Right lobe of liver (tissue), 6 donors: Measurements from ENCODE around the gene TEDC1. TPM values are rescaled to one million over a fixed set of nuclear protein-coding genes. Genes with fewer than 3 reads are reported as not detected.

ENCODE experiments used
- ATAC-seq, 4 donors: fragments of 200-7000 bp; cut with Tn5 transposase; one replicate each; pipeline ENCODE4 v1.9.1; 2020; ENCODE audit warnings: mild to moderate bottlenecking in 4 of 4, moderate library complexity in 4 of 4
- DNase-seq, 3 donors: peaks; one replicate each; pipeline ENCODE4 v3.0.0-alpha.2; 2020
- H3K27ac ChIP-seq, 3 donors: fragments of 200-600 bp; one replicate each; pipeline ENCODE4 v1.8.0; 2022
- H3K27me3 ChIP-seq, 2 donors: fragments of 200-600 bp; one replicate each; pipeline ENCODE4 v1.8.0; 2022
- H3K36me3 ChIP-seq, 4 donors: fragments of 200-600 bp; sonication (generic) in 1 of 4; one replicate each; pipeline versions ENCODE4 v1.5.1 to v1.8.0; 2017 to 2022; ENCODE audit warnings: control low read depth in 1 of 4
- H3K4me1 ChIP-seq, 4 donors: fragments of 200-600 bp; sonication (generic) in 1 of 4; one replicate each; pipeline versions ENCODE4 v1.5.1 to v1.8.0; 2017 to 2022; ENCODE audit warnings: control low read depth in 1 of 4
- H3K4me3 ChIP-seq, 3 donors: fragments of 200-600 bp; one replicate each; pipeline ENCODE4 v1.8.0; 2022
- H3K9me3 ChIP-seq, 4 donors: fragments of 200-600 bp; sonication (generic) in 1 of 4; one replicate each; pipeline versions ENCODE4 v1.5.1 to v1.8.0; 2017 to 2022; ENCODE audit warnings: control low read depth in 1 of 4
- POLR2A ChIP-seq: fragments of 450-650 bp; IDR thresholded peaks from one replicate; pipeline ENCODE4 v1.6.1; 2017; ENCODE audit warnings: antibody characterized with exemption, mild to moderate bottlenecking
- WGBS: methylation state at CpG from one replicate; pipeline ENCODE4 v1.1.6; 2018; ENCODE audit warnings: low coverage, low lambda C conversion rate; ENCODE audit not compliant: insufficient coverage; ENCODE audit errors: missing lambda C conversion rate; 5-methylcytosine and 5-hydroxymethylcytosine counted together
- intact Hi-C, 2 donors: fragments of 100-400 bp; cut with DNase I; formaldehyde crosslinking; loops; one replicate each; pipeline versions ENCODE4 v1.11.2 to v1.14.1; 2022
- total RNA-seq, 6 experiments: library from RNA; depleted of rRNA in 2 of 6; stranded (reverse); fragments of >200 nt in 2 of 6; fragmentation: NEBNext Ultra II Directional in 3 of 6; extraction: Animal tissue kit (Norgen Biotek cat#: 25700) in 3 of 6; gene quantifications; one replicate each; pipeline versions ENCODE4 v1.1.0 to v1.2.4, GENCODE V29; 2016 to 2023
- TF ChIP-seq, protein P1 (sequence below), 4 donors: fragments of 200-600 bp in 3 of 4; fragments of 450-650 bp in 1 of 4; IDR thresholded peaks; one replicate each; pipeline versions ENCODE4 v1.5.1 to v1.8.0; 2016 to 2022; ENCODE audit warnings: antibody characterized with exemption in 4 of 4, mild to moderate bottlenecking in 2 of 4
- donor health status: DM: no; HTN: yes; CAD: no.
- donor health status: DM: no; HTN: no; CAD: no.
- donor health status: DM: no; HTN: no; CAD: no.
- donor health status: DM: no; HTN: yes; CAD: no.
- donor health status: DM: no; HTN: yes; CAD: no.

Gene TEDC1
- total RNA-seq, 6 experiments from 2014 or later = 2.2 to 8.1 (median 3.9) TPM

DNA sequence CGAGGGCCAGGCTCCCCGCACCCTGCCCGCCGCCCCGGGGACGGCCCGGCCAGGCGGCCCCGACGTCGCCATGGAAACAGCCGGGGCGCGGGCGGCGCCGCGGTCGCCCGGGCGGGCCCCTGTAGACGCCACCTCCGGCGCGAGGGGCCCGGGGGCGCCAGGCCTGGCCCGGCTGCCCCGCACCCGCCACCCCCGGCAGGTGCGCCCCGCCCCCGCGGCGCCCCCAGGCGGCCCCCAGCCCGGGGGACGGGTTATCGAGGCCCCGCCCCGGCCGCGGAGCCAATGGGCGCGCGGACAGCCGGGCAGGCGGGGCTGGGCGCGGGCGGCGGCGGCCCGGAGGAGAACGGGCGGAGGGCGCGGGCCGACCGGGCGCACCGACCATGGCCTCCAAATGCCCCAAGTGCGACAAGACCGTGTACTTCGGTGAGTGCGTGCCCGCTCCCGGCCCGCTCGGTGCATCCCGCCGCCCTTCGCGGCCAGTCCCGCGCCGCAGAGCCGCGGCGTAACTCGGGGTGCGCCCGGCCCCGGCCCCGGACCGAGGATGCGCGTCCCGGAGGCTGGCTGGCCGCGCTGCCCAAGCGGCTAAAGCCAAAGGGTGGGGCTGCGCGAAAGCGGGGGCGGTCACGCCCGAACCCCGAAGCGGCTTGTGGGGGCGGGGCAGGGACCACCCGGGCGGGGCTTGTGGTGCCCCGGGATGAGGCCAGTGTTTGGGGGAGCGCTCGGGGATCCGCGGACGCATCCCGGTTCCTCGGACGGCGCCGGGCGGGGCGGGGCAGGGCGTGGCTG lies 16.4 kb upstream of the TEDC1 start, which contains the start of gene CRIP2:
Gene CRIP2, plus strand, starts transcription at position 339 of the 786 bp plus-strand sequence. Its CDS starts 42 bp downstream, at position 381.
- peaks cover 0 to 5% (median 0%) of the 10 kb centered on the region in 4 donors for H3K36me3 ChIP-seq
- H3K9me3 ChIP-seq = no peaks in the 10 kb centered on the region
- no CpG with 5 or more reads among the region's 118 CpGs for WGBS
- peak; percentile 41 for TF ChIP-seq POLR2A
- TF ChIP-seq, protein P1, sequence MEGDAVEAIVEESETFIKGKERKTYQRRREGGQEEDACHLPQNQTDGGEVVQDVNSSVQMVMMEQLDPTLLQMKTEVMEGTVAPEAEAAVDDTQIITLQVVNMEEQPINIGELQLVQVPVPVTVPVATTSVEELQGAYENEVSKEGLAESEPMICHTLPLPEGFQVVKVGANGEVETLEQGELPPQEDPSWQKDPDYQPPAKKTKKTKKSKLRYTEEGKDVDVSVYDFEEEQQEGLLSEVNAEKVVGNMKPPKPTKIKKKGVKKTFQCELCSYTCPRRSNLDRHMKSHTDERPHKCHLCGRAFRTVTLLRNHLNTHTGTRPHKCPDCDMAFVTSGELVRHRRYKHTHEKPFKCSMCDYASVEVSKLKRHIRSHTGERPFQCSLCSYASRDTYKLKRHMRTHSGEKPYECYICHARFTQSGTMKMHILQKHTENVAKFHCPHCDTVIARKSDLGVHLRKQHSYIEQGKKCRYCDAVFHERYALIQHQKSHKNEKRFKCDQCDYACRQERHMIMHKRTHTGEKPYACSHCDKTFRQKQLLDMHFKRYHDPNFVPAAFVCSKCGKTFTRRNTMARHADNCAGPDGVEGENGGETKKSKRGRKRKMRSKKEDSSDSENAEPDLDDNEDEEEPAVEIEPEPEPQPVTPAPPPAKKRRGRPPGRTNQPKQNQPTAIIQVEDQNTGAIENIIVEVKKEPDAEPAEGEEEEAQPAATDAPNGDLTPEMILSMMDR (IDR thresholded peaks at IDR 0.05) = no peak
- ATAC-seq (peak in 3 of 4 donors; percentile 3 to 14 (median 7)), DNase-seq (peak in 1 of 3 donors; percentile 64)
- intact Hi-C loops = no loop called here
- H3K27ac ChIP-seq = peak within 1 kb of the TSS; percentile 68 to 86 (median 85)
- H3K4me3 ChIP-seq = peak within 1 kb of the TSS; percentile 58 to 82 (median 63)
- H3K4me1 ChIP-seq = peaks cover 0 to 39% (median 17%) of the 10 kb centered on the region in 4 donors
- no peaks in the 10 kb centered on the region for H3K27me3 ChIP-seq

DNA sequence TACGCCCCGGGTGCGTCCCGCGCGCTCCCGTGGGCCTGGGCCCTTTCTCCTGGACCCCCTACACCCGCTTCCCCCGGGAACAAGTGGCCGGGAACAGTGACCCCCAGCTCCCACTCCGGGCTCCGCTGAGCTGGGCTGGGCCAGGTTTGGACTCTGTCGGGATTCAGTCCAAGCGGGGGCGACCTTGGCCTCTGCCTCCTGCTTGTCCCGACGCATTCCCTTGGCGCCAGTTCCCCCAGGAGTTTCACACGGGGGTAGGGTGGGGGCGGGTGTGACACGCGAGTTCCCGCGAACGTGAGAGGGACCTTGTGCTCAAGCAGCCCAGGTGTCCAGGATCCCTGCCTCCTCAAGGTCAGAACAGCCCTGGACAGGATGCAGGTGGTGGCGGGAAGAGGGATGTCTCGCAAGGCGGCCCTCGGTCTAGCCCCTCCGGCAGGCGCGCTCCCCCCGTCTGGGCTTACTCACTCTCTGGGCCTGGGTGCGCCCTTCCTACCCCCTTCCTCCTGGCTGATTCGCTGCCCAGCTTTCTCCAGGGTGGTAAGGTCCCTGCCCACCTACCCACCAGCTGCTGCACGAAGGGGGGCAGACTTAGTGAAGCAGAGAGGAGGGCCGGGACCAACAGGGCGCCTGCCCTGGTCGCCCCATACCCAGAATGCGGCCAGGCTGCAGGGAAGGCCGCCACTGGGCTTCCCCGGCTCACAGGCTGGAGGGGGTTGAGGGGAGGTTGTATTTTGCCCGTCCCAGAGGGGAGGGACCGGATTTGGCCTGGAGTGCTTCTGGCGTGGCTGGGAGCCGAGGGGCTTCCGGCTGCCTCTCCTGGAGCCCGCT lies 15.6 kb upstream of the TEDC1 start:
- no peak for TF ChIP-seq POLR2A
- TF ChIP-seq, protein P1 (IDR thresholded peaks at IDR 0.05) = no peak
- Histone ChIP-seq H3K27me3 (no peaks in the 10 kb centered on the region), H3K27ac (peak overlapping the region; percentile 68 to 86 (median 85)), H3K4me1 (peaks cover 0 to 40% (median 17%) of the 10 kb centered on the region in 4 donors), H3K9me3 (no peaks in the 10 kb centered on the region), H3K36me3 (no peaks in the 10 kb centered on the region), H3K4me3 (peak overlapping the region; percentile 58 to 82 (median 63))
- 8% methylated on average over 2 of the region's 48 CpGs for WGBS
- peak; percentile 36 to 48 (median 38) for ATAC-seq
- peak; percentile 75 to 83 (median 77) for DNase-seq
- intact Hi-C loops = no loop called here

DNA sequence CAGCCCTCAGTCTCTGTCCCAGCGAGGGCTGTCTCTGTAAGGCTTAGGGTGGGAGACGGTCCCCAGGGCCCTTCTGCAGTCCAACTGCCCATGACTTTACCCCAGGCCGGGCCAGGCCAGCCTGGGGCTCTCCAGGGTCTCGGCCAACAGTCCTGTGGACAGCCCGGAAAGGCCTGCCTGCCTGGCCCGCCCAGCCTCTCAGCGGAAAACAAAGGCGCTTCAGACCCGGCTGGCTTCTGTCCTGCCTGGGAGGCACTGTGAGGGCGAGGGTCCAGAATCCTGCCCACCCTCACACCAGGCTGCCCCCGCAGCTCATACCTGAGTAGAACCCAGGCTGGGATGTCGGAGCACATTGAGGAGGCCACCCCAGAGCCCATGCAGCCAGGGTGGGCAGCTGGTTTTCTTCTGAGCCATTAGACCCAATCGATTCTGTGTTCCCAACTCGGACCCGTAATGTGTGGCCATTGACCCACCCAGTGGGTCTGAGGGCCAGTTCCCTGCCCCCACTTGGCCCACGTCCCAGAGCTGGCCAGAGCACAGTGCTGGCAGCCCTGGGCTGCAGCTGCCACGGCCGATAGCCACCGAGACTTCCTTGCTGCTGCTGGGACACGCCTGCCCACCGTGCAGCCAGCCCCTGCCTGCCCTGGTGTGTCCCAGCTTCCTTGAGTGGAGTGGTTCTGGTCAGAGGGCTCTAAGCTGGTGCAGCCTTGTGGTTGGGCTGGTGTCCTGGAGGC lies 14.8 kb upstream of the TEDC1 start:
- Histone ChIP-seq H3K27ac (peak overlapping the region; percentile 68 to 86 (median 85)), H3K27me3 (no peaks in the 10 kb centered on the region), H3K36me3 (no peaks in the 10 kb centered on the region), H3K4me1 (peaks cover 0 to 47% (median 19%) of the 10 kb centered on the region in 4 donors), H3K9me3 (no peaks in the 10 kb centered on the region), H3K4me3 (peak overlapping the region; percentile 58 to 82 (median 63))
- intact Hi-C loops = no loop called here
- WGBS = no CpG with 5 or more reads among the region's 21 CpGs
- DNase-seq (peak; percentile 88 to 95 (median 93)), ATAC-seq (peak; percentile 57 to 71 (median 70))
- peak; percentile 43 for TF ChIP-seq POLR2A
- TF ChIP-seq, protein P1 (IDR thresholded peaks at IDR 0.05) = no peak
